Body of pancreas (tissue), 4 donors: ENCODE measurements around the gene UFC1. TPM values are rescaled to one million over a fixed set of nuclear protein-coding genes. Genes with fewer than 3 reads are reported as not detected.
"Not testable (repeated sequence)": the region's sequence is repeated elsewhere in the genome, so short reads cannot be mapped to it uniquely, and the experiment has no call there.

Source experiments
- ATAC-seq: fragments of 150-250 bp; one replicate; pipeline ENCODE4 v1.9.1; 2016
- DNase-seq, 4 donors: peaks; one replicate each; pipeline ENCODE4 v3.0.0-alpha.2; 2019
- H3K27ac ChIP-seq, 4 donors: fragments of 200-600 bp; sonication (generic); 1 replicate in 3 of 4; 2 replicates in 1 of 4; pipeline versions ENCODE4 v1.5.1 to v1.6.1; 2016 to 2019; ENCODE audit warnings: mild to moderate bottlenecking in 1 of 4, mixed read lengths in 1 of 4, moderate library complexity in 1 of 4
- H3K27me3 ChIP-seq, 2 donors: fragments of 200-600 bp; sonication (generic); one replicate each; pipeline ENCODE4 v1.6.0; 2016; ENCODE audit warnings: mild to moderate bottlenecking in 1 of 2
- H3K36me3 ChIP-seq, 2 donors: fragments of 200-600 bp; sonication (generic); replicated peaks in 1 of 2; 2 replicates each; pipeline ENCODE4 v1.5.1; 2016; ENCODE audit warnings: low read depth in 2 of 2; ENCODE audit not compliant: insufficient read depth in 1 of 2
- H3K4me1 ChIP-seq: fragments of 200-600 bp; sonication (generic); one replicate; pipeline ENCODE4 v1.6.0; 2016
- H3K4me3 ChIP-seq, 2 donors: fragments of 200-600 bp; sonication (generic); 1 replicate in 1 of 2; 2 replicates in 1 of 2; pipeline ENCODE4 v1.5.1; 2016 to 2019
- H3K9me3 ChIP-seq, 3 donors: fragments of 200-600 bp; sonication (generic); 1 replicate in 2 of 3; 2 replicates in 1 of 3; pipeline ENCODE4 v1.5.1; 2016
- CTCF ChIP-seq, 7 experiments: fragments of 450-650 bp in 4 of 7; fragments of 200-600 bp in 3 of 7; sonication (generic) in 3 of 7; IDR thresholded peaks; one replicate each; pipeline ENCODE4 v1.5.1; 2016 to 2019; ENCODE audit warnings: antibody characterized with exemption in 7 of 7
- POLR2A ChIP-seq, 3 donors: fragments of 450-650 bp; IDR thresholded peaks; one replicate each; pipeline ENCODE4 v1.6.1; 2016; ENCODE audit warnings: antibody characterized with exemption in 3 of 3, mild to moderate bottlenecking in 2 of 3
- WGBS, 2 donors: methylation state at CpG; one replicate each; pipeline ENCODE4 v1.1.5; 2017; 5-methylcytosine and 5-hydroxymethylcytosine counted together
- intact Hi-C: fragments of 100-400 bp; cut with DNase I; formaldehyde crosslinking; loops from one replicate; pipeline ENCODE4 v1.15.1; 2023
- total RNA-seq, 2 donors: library from RNA; depleted of rRNA; stranded (reverse); fragments of >200 nt; gene quantifications; one replicate each; pipeline ENCODE4 v1.1.0, GENCODE V29; 2016

UFC1 gene
- total RNA-seq, 2 donors from 2014 or later: 33.6 to 48.8 TPM

- Histone ChIP-seq H3K4me3 (no peak overlapping the region), H3K27me3 (no peaks in the 10 kb centered on the region), H3K4me1 (peaks cover 61% of the 10 kb centered on the region), H3K36me3 (no peaks in the 10 kb centered on the region), H3K9me3 (no peaks in the 10 kb centered on the region), H3K27ac (no peak overlapping the region)
- TF ChIP-seq CTCF (IDR thresholded peaks at IDR 0.05) (no peak), POLR2A (IDR thresholded peaks at IDR 0.05) (no peak)
- WGBS, 2 donors: 76 to 82% methylated on average over 2 of the region's 2 CpGs
- intact Hi-C loops: no loop called here
- ATAC-seq: no peak
- DNase-seq: no peak
These were observed 39.2 kb upstream of the UFC1 start for GRCh38 chr1:161114556-161114955.

GRCh38 chr1:161115132-161115711, 38.6 kb upstream of the UFC1 start:
- H3K27me3 ChIP-seq: no peaks in the 10 kb centered on the region
- TF ChIP-seq POLR2A (IDR thresholded peaks at IDR 0.05) (no peak), CTCF (IDR thresholded peaks at IDR 0.05) (no peak)
- WGBS, 2 donors: 83 to 88% methylated on average over 12 of the region's 12 CpGs
- no peaks in the 10 kb centered on the region for H3K36me3 ChIP-seq
- peaks cover 68% of the 10 kb centered on the region for H3K4me1 ChIP-seq
- no peak overlapping the region for H3K27ac ChIP-seq
- no peaks in the 10 kb centered on the region for H3K9me3 ChIP-seq
- DNase-seq (no peak), ATAC-seq (no peak)
- intact Hi-C loops: no loop called here
- no peak overlapping the region for H3K4me3 ChIP-seq

- intact Hi-C loops, H3K9me3 ChIP-seq, H3K27ac ChIP-seq, H3K27me3 ChIP-seq, ATAC-seq, H3K4me3 ChIP-seq, H3K36me3 ChIP-seq, DNase-seq: not testable (repeated sequence)
- WGBS, 2 donors: 87 to 94% methylated on average over 6 of the region's 6 CpGs
- H3K4me1 ChIP-seq: peaks cover 76% of the 10 kb centered on the region
These were observed 37.8 kb upstream of the UFC1 start for GRCh38 chr1:161115961-161116360.

- H3K9me3 ChIP-seq: no peaks in the 10 kb centered on the region
- ATAC-seq (peak; percentile 84), DNase-seq (peak; percentile 82 to 86 (median 84))
- peak within 1 kb of the TSS; percentile 83 to 94 for H3K4me3 ChIP-seq
- H3K36me3 ChIP-seq: peaks cover 4 to 14% of the 10 kb centered on the region in 2 donors
- peaks cover 73% of the 10 kb centered on the region for H3K4me1 ChIP-seq
- peak within 1 kb of the TSS; percentile 82 to 96 (median 90) for H3K27ac ChIP-seq
- TF ChIP-seq POLR2A (IDR thresholded peaks at IDR 0.05) (peak; percentile 71 to 93 (median 90)), CTCF (IDR thresholded peaks at IDR 0.05) (no peak)
- 0% methylated on average over 29 to 58 of the region's 58 CpGs for WGBS, 2 donors
- intact Hi-C loops: no loop called here
- no peaks in the 10 kb centered on the region for H3K27me3 ChIP-seq
These were observed 35.8 kb upstream of the UFC1 start, which contains the start of the genes NIT1 and PFDN2 for GRCh38 chr1:161117759-161118581. TSS of gene NIT1 (plus strand) at chr1:161118105. CDS start at chr1:161118177, 72 bp downstream. TSS of gene PFDN2 (minus strand) at chr1:161118037. CDS start at chr1:161118026, 11 bp downstream.

GRCh38 chr1:161119092-161119903, 34.5 kb upstream of the UFC1 start:
- DNase-seq (peak; percentile 61 to 81 (median 72)), ATAC-seq (peak; percentile 68)
- H3K27ac ChIP-seq: peak overlapping the region; percentile 82 to 96 (median 90)
- H3K9me3 ChIP-seq: no peaks in the 10 kb centered on the region
- no peaks in the 10 kb centered on the region for H3K27me3 ChIP-seq
- peaks cover 4 to 22% of the 10 kb centered on the region in 2 donors for H3K36me3 ChIP-seq
- TF ChIP-seq CTCF (IDR thresholded peaks at IDR 0.05) (peak in 6 of 7 experiments; percentile 7 to 59 (median 52)), POLR2A (IDR thresholded peaks at IDR 0.05) (no peak)
- peaks cover 61% of the 10 kb centered on the region for H3K4me1 ChIP-seq
- intact Hi-C loops: no loop called here
- WGBS, 2 donors: 9 to 18% methylated on average over 9 to 10 of the region's 10 CpGs
- no peak overlapping the region for H3K4me3 ChIP-seq
